ENCODE measurements around the gene PIH1D2. TPM values are rescaled to one million over a fixed set of nuclear protein-coding genes. Genes with fewer than 3 reads are reported as not detected.

Gene PIH1D2
- total and polyA plus RNA-seq, 9 of the 15 experiments (the other 6 are each of a cell fraction or from before 2014, with no cell fraction given): 1.5 to 5.4 (median 3.0) TPM

GRCh38 chr11:112073941-112074811 lies at the start of gene PIH1D2, which contains the start of gene NKAPD1 (continued):
- TF ChIP-seq ZBTB40 (IDR thresholded peaks at IDR 0.05): peak; percentile 100
- no peak for TF ChIP-seq ZBTB40 (CRISPR knock-in tag; IDR thresholded peaks at IDR 0.05)
- no peak for TF ChIP-seq RERE (CRISPR knock-in tag; IDR thresholded peaks at IDR 0.05; ENCODE audit: borderline replicate concordance)
- TF ChIP-seq JUND (IDR thresholded peaks at IDR 0.05; ENCODE audit: borderline replicate concordance, low read depth, low read length): no peak
- TF ChIP-seq JUND (tag; IDR thresholded peaks at IDR 0.05; ENCODE audit: borderline replicate concordance, low read depth, low read length): peak; percentile 65; the same call in 1 of the 3 replicates
- TF ChIP-seq POLR2A (conservative IDR thresholded peaks at IDR 0.05): peak; percentile 79
- TF ChIP-seq IRF2 (CRISPR knock-in tag; IDR thresholded peaks at IDR 0.05): no peak
- no peak for TF ChIP-seq U2AF1 (optimal IDR thresholded peaks at IDR 0.05; ENCODE audit: low read depth, low read length)
- TF ChIP-seq RB1 (IDR thresholded peaks at IDR 0.05; ENCODE audit: low read depth): peak; percentile 80; the same call in 1 of the 2 replicates
- TF ChIP-seq SMAD2 (IDR thresholded peaks at IDR 0.05; ENCODE audit: low read depth, low read length): no peak
- no peak for TF ChIP-seq MEF2A (IDR thresholded peaks at IDR 0.05; ENCODE audit: control insufficient read depth, low read depth, low read length)
